ENCODE data around the gene AP1S1. TPM values are rescaled to one million over a fixed set of nuclear protein-coding genes. Genes with fewer than 3 reads are reported as not detected.

Gene AP1S1
- total and polyA plus RNA-seq, 2 of the 13 experiments (the other 11 are each of a cell fraction or from before 2014, with no cell fraction given): 57.5 to 68.1 TPM

DNA sequence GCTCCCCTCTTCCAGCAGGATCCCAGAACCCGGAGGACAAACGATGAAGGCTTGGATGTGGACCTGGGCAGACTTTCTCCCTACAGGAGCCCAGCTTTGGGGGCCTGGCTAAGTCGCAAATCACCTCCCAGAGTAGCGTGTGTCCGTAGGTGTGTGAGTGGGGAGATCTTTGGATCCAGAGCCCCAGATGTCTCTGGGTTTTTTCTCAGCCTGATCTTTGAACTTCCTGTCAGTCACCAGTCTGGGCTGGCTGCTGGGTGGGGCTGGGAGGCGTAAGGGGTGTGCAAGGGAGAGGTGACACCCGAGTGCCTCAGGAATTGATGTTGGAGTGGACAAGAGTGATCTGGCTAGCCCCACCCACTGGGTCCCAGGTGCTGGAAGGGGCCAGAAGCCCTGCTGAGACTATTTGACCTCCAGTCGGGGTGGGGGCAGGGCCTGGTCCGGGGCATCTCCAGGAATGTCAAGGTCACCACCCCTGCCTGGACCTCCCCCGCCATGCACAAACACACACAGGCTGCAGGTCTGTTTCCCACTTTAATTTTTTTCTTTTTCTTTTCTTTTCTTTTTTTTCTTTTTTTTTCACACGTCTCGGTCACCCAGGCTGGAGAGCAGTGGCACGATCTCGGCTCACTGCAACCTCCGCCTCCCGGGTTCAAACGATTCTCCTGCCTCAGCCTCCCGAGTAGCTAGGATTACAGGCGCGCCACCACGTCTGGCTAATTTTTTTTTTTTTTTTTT lies 46.8 kb downstream of the AP1S1 start, which contains the start of gene MOGAT3 (continued):
- TF ChIP-seq, protein P1, sequence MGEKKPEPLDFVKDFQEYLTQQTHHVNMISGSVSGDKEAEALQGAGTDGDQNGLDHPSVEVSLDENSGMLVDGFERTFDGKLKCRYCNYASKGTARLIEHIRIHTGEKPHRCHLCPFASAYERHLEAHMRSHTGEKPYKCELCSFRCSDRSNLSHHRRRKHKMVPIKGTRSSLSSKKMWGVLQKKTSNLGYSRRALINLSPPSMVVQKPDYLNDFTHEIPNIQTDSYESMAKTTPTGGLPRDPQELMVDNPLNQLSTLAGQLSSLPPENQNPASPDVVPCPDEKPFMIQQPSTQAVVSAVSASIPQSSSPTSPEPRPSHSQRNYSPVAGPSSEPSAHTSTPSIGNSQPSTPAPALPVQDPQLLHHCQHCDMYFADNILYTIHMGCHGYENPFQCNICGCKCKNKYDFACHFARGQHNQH (CRISPR knock-in tag; IDR thresholded peaks at IDR 0.05): peak; percentile 87; the same call in 1 of the 2 replicates
- no peak for TF ChIP-seq ZNF761 (CRISPR knock-in tag; conservative IDR thresholded peaks at IDR 0.05)
- 0 out of 2 replicates have a peak, but pooled peaks have one; percentile 29 for TF ChIP-seq CEBPG (CRISPR knock-in tag; IDR thresholded peaks at IDR 0.05)
- TF ChIP-seq ATRX (CRISPR knock-in tag; IDR thresholded peaks at IDR 0.05; ENCODE audit: borderline replicate concordance): no peak
- peak; percentile 24; the same call in 1 of the 2 replicates for TF ChIP-seq ZIK1 (CRISPR knock-in tag; IDR thresholded peaks at IDR 0.05; ENCODE audit: borderline replicate concordance, low read depth)
- TF ChIP-seq ZNF614 (CRISPR knock-in tag; IDR thresholded peaks at IDR 0.05; ENCODE audit: borderline replicate concordance): peak; percentile 70; the same call in 1 of the 2 replicates
- TF ChIP-seq, protein P2, sequence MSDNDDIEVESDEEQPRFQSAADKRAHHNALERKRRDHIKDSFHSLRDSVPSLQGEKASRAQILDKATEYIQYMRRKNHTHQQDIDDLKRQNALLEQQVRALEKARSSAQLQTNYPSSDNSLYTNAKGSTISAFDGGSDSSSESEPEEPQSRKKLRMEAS (IDR thresholded peaks at IDR 0.05): peak; percentile 69
- TF ChIP-seq, protein P3, sequence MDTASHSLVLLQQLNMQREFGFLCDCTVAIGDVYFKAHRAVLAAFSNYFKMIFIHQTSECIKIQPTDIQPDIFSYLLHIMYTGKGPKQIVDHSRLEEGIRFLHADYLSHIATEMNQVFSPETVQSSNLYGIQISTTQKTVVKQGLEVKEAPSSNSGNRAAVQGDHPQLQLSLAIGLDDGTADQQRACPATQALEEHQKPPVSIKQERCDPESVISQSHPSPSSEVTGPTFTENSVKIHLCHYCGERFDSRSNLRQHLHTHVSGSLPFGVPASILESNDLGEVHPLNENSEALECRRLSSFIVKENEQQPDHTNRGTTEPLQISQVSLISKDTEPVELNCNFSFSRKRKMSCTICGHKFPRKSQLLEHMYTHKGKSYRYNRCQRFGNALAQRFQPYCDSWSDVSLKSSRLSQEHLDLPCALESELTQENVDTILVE (CRISPR knock-in tag; IDR thresholded peaks at IDR 0.05): peak; percentile 60; the same call in 1 of the 2 replicates
- peak; percentile 92 for TF ChIP-seq TBX2 (CRISPR knock-in tag; IDR thresholded peaks at IDR 0.05; ENCODE audit: borderline replicate concordance)
- peak; percentile 81; the same call in 1 of the 2 replicates for TF ChIP-seq KDM3A (CRISPR knock-in tag; IDR thresholded peaks at IDR 0.05; ENCODE audit: low read depth)
- TF ChIP-seq ZNF816 (CRISPR knock-in tag; IDR thresholded peaks at IDR 0.05; ENCODE audit: borderline replicate concordance): peak; percentile 88
- no peak for TF ChIP-seq SP1 (IDR thresholded peaks at IDR 0.05)
- peak; percentile 67; the same call in 1 of the 2 replicates for TF ChIP-seq SP1 (CRISPR knock-in tag; IDR thresholded peaks at IDR 0.05)
- TF ChIP-seq ZNF766 (CRISPR knock-in tag; IDR thresholded peaks at IDR 0.05; ENCODE audit: borderline replicate concordance): 0 out of 2 replicates have a peak, but pooled peaks have one; percentile 52
- TF ChIP-seq MYC (CRISPR knock-in tag; IDR thresholded peaks at IDR 0.05; ENCODE audit: borderline replicate concordance): peak; percentile 60; the same call in 1 of the 2 replicates
- TF ChIP-seq, protein P4, sequence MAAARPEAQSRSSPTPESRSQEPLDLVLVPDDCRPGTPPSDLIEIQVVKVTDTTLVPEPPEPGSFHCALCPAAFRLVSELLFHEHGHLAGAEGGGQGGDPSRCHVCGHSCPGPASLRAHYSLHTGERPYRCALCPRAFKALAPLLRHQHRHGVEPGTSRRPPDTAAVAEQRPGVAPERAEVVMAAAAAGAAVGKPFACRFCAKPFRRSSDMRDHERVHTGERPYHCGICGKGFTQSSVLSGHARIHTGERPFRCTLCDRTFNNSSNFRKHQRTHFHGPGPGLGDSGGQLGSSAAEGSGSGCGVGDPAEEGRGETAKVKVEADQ (CRISPR knock-in tag; IDR thresholded peaks at IDR 0.05; ENCODE audit: borderline replicate concordance): no peak
- TF ChIP-seq, protein P5, sequence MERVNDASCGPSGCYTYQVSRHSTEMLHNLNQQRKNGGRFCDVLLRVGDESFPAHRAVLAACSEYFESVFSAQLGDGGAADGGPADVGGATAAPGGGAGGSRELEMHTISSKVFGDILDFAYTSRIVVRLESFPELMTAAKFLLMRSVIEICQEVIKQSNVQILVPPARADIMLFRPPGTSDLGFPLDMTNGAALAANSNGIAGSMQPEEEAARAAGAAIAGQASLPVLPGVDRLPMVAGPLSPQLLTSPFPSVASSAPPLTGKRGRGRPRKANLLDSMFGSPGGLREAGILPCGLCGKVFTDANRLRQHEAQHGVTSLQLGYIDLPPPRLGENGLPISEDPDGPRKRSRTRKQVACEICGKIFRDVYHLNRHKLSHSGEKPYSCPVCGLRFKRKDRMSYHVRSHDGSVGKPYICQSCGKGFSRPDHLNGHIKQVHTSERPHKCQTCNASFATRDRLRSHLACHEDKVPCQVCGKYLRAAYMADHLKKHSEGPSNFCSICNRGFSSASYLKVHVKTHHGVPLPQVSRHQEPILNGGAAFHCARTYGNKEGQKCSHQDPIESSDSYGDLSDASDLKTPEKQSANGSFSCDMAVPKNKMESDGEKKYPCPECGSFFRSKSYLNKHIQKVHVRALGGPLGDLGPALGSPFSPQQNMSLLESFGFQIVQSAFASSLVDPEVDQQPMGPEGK (CRISPR knock-in tag; IDR thresholded peaks at IDR 0.05): peak; percentile 97
- peak; percentile 71; the same call in 1 of the 2 replicates for TF ChIP-seq JUN (CRISPR knock-in tag; IDR thresholded peaks at IDR 0.05)
- TF ChIP-seq REL (CRISPR knock-in tag; conservative IDR thresholded peaks at IDR 0.05): peak; percentile 78; the same call in 1 of the 2 replicates
- TF ChIP-seq ZNF547 (CRISPR knock-in tag; IDR thresholded peaks at IDR 0.05): peak; percentile 17; the same call in 1 of the 2 replicates
- TF ChIP-seq REXO4 (CRISPR knock-in tag; IDR thresholded peaks at IDR 0.05; ENCODE audit: borderline replicate concordance): no peak
- peak; percentile 49; the same call in 1 of the 2 replicates for TF ChIP-seq FOXK1 (CRISPR knock-in tag; IDR thresholded peaks at IDR 0.05; ENCODE audit: borderline replicate concordance, low read depth)
- TF ChIP-seq MEIS2 (CRISPR knock-in tag; IDR thresholded peaks at IDR 0.05): peak; percentile 95
- 0 out of 2 replicates have a peak, but pooled peaks have one; percentile 55 for TF ChIP-seq ZFP36L2 (CRISPR knock-in tag; IDR thresholded peaks at IDR 0.05)
- TF ChIP-seq SIX4 (CRISPR knock-in tag; IDR thresholded peaks at IDR 0.05): peak; percentile 75

Data from HepG2 (cell line).